SK-N-SH (cell line): Measurements from ENCODE around the gene LRTM2. TPM values are rescaled to one million over a fixed set of nuclear protein-coding genes. Genes with fewer than 3 reads are reported as not detected.

Experiments used
- CTCF ChIA-PET: fragments of 300-600, 350-600 bp; formaldehyde crosslinking; extraction: SDS; loops from one replicate; lab custom pipeline; 2021; lab: Yijun Ruan, JAX
- POLR2A ChIA-PET: fragments of 350-600 bp; sonication (Branson Sonifier 250); formaldehyde crosslinking; extraction: SDS; loops from one replicate; lab custom pipeline; 2020; ENCODE audit warnings: antibody characterized with exemption, inconsistent platforms; lab: Yijun Ruan, JAX
- DNase-seq: peaks from one replicate; pipeline ENCODE4 v3.0.0; 2012
- H2AFZ ChIP-seq: fragments of 200-600 bp; sonication (generic); 2 replicates; pipeline ENCODE4 v1.8.1; 2016; ENCODE audit warnings: antibody characterized with exemption, mild to moderate bottlenecking, low read depth
- H3F3A ChIP-seq: fragments of 200-600 bp; sonication (generic); replicated peaks from 2 replicates; pipeline ENCODE3; 2016; ENCODE audit warnings: antibody characterized with exemption, mild to moderate bottlenecking; ENCODE audit not compliant: insufficient read depth
- H3K27ac ChIP-seq, 2 experiments: fragments of 200-500 bp in 1 of 2; fragments of 200-600 bp in 1 of 2; sonication (Bioruptor generic) in 1 of 2; sonication (generic), shearing (Covaris generic) in 1 of 2; 2 replicates each; pipeline versions ENCODE4 v1.5.1 to v1.6.1; 2014 to 2016; ENCODE audit warnings: low read depth in 2 of 2, inconsistent platforms in 1 of 2, low read length in 1 of 2, mild to moderate bottlenecking in 1 of 2, mixed read lengths in 1 of 2
- H3K27me3 ChIP-seq: fragments of 200-600 bp; sonication (generic), shearing (Covaris generic); 2 replicates; pipeline ENCODE4 v1.6.1; 2016; ENCODE audit warnings: mixed run types; ENCODE audit not compliant: insufficient read depth
- H3K36me3 ChIP-seq, 2 experiments: fragments of 200-500 bp in 1 of 2; fragments of 200-600 bp in 1 of 2; sonication (Bioruptor generic) in 1 of 2; sonication (generic) in 1 of 2; replicated peaks in 1 of 2; 2 replicates each; pipeline versions ENCODE3 to v1.5.1; 2014 to 2016; ENCODE audit warnings: low read length in 1 of 2, mild to moderate bottlenecking in 1 of 2; ENCODE audit not compliant: insufficient read depth in 2 of 2, control insufficient read depth in 1 of 2
- H3K4me1 ChIP-seq, 2 experiments: fragments of 200-500 bp in 1 of 2; fragments of 200-600 bp in 1 of 2; sonication (Bioruptor generic) in 1 of 2; sonication (generic), shearing (Covaris generic) in 1 of 2; 2 replicates each; pipeline versions ENCODE4 v1.5.1 to v1.6.1; 2014 to 2016; ENCODE audit warnings: low read depth in 1 of 2, low read length in 1 of 2, mixed run types in 1 of 2; ENCODE audit not compliant: insufficient read depth in 2 of 2, control insufficient read depth in 1 of 2
- H3K4me2 ChIP-seq: fragments of 200-600 bp; sonication (generic), shearing (Covaris generic); 2 replicates; pipeline ENCODE4 v1.6.1; 2017; ENCODE audit warnings: mixed run types
- H3K4me3 ChIP-seq, 2 experiments: fragments of 200-500 bp in 1 of 2; fragments of 200-600 bp in 1 of 2; sonication (Bioruptor generic) in 1 of 2; sonication (generic), shearing (Covaris generic) in 1 of 2; 2 replicates each; pipeline versions ENCODE4 v1.5.1 to v1.8.1; 2014 to 2016; ENCODE audit warnings: low read depth in 2 of 2, inconsistent platforms in 1 of 2, low read length in 1 of 2, mild to moderate bottlenecking in 1 of 2, mixed read lengths in 1 of 2, moderate library complexity in 1 of 2
- H3K79me2 ChIP-seq: fragments of 200-600 bp; sonication (generic); 2 replicates; pipeline ENCODE4 v1.8.1; 2017; ENCODE audit warnings: mild to moderate bottlenecking; ENCODE audit not compliant: insufficient read depth
- H3K9ac ChIP-seq: fragments of 200-600 bp; sonication (generic); 2 replicates; pipeline ENCODE4 v1.6.1; 2017; ENCODE audit warnings: mixed run types
- H3K9me2 ChIP-seq: fragments of 200-600 bp; sonication (generic); 2 replicates; pipeline ENCODE4 v1.6.1; 2017; ENCODE audit warnings: mixed run types
- H3K9me3 ChIP-seq: fragments of 200-600 bp; sonication (generic); 2 replicates; pipeline ENCODE4 v1.6.1; 2017; ENCODE audit warnings: mixed run types, mild to moderate bottlenecking, moderate library complexity
- H4K20me1 ChIP-seq: fragments of 200-600 bp; sonication (generic); 2 replicates; pipeline ENCODE4 v1.6.1; 2017; ENCODE audit warnings: mild to moderate bottlenecking, mixed run types; ENCODE audit not compliant: insufficient read depth
- EZH2phosphoT487 ChIP-seq: fragments of 200-600 bp; sonication (generic); IDR thresholded peaks from 2 replicates; pipeline ENCODE4 v1.6.1; 2017; ENCODE audit warnings: low read depth, mixed run types, mild to moderate bottlenecking, antibody characterized with exemption, moderate library complexity, borderline replicate concordance
- FOSL2 ChIP-seq: IDR thresholded peaks from 2 replicates; pipeline ENCODE4 v1.4.0; 2012; ENCODE audit warnings: low read depth, mild to moderate bottlenecking, moderate library complexity, borderline replicate concordance
- GABPA ChIP-seq: IDR thresholded peaks from 2 replicates; pipeline ENCODE4 v1.4.0; 2012; ENCODE audit warnings: low read depth, mild to moderate bottlenecking
- IRF3 ChIP-seq: fragments of 150-350 bp; IDR thresholded peaks from 2 replicates; pipeline ENCODE4 v1.6.1; 2016; ENCODE audit warnings: mild to moderate bottlenecking, low read depth, low read length
- MAX ChIP-seq: IDR thresholded peaks from 2 replicates; pipeline ENCODE4 v1.4.0; 2012; ENCODE audit warnings: low read depth
- RAD21 ChIP-seq: IDR thresholded peaks from 2 replicates; pipeline ENCODE4 v1.6.1; 2012; ENCODE audit warnings: mild to moderate bottlenecking, low read length
- REST ChIP-seq: IDR thresholded peaks from 2 replicates; pipeline ENCODE4 v1.6.1; 2012; ENCODE audit warnings: mild to moderate bottlenecking, low read depth, low read length, moderate library complexity
- RXRA ChIP-seq: IDR thresholded peaks from 2 replicates; pipeline ENCODE4 v1.4.0; 2012; ENCODE audit warnings: low read depth, mild to moderate bottlenecking, borderline replicate concordance
- TCF12 ChIP-seq: IDR thresholded peaks from 2 replicates; pipeline ENCODE4 v1.4.0; 2012
- ZBTB33 ChIP-seq: IDR thresholded peaks from 2 replicates; pipeline ENCODE4 v1.4.0; 2012; ENCODE audit warnings: low read depth, borderline replicate concordance
- WGBS: methylation state at CpG from one replicate; pipeline ENCODE4 v1.1.6; 2017; ENCODE audit warnings: low lambda C conversion rate; 5-methylcytosine and 5-hydroxymethylcytosine counted together
- polyA plus RNA-seq, 3 experiments: library from polyadenylated mRNA; depleted of rRNA; stranded (reverse); fragments of >200 nt; gene quantifications; 2 replicates each; pipeline ENCODE4 v1.2.3, GENCODE V29; 2012

Gene LRTM2
- polyA plus RNA-seq, 1 of the 3 experiments (the other 2 are of a cell fraction): not detected

GRCh38 chr12:1869145-1869544 is 48.8 kb downstream of the LRTM2 start (continued):
- no peak for TF ChIP-seq ZBTB33

GRCh38 chr12:1870086-1870485 is 49.7 kb downstream of the LRTM2 start:
- H3K9me3 ChIP-seq: 0 out of 2 replicates have a peak, but pooled peaks cover 3% of the 10 kb centered on the region
- no peak overlapping the region for H3K27ac ChIP-seq
- H3K9me2 ChIP-seq: no peaks in the 10 kb centered on the region
- H3K4me1 ChIP-seq: peaks cover 0 to 4% of the 10 kb centered on the region in 2 experiments; a peak in 1 of 4 replicates
- H3K4me3 ChIP-seq: no peak overlapping the region
- H3F3A ChIP-seq: peaks cover 7% of the 10 kb centered on the region
- 54% methylated on average over 7 of the region's 7 CpGs for WGBS
- H3K27me3 ChIP-seq: peaks cover 18% of the 10 kb centered on the region; the same call in 1 of the 2 replicates
- ChIA-PET POLR2A (no interaction called here), CTCF (interaction anchor here (1.0 kb wide), 1 partner anchor 20 kb away, joined by 3 read pairs; no protein-coding TSS in a partner anchor)
- H3K4me2 ChIP-seq: no peak overlapping the region
- H3K36me3 ChIP-seq: no peaks in the 10 kb centered on the region
- H3K79me2 ChIP-seq: no peaks in the 10 kb centered on the region
- TF ChIP-seq RAD21: no peak
- no peaks in the 10 kb centered on the region for H4K20me1 ChIP-seq
- no peak overlapping the region for H3K9ac ChIP-seq
- no peak overlapping the region for H2AFZ ChIP-seq
- DNase-seq: no peak

GRCh38 chr12:1870998-1871917 is 50.9 kb downstream of the LRTM2 start:
- H3K9me2 ChIP-seq: no peaks in the 10 kb centered on the region
- ChIA-PET CTCF (no interaction called here), POLR2A (no interaction called here)
- H3K4me1 ChIP-seq: peaks cover 0 to 4% of the 10 kb centered on the region in 2 experiments; a peak in 1 of 4 replicates
- H3K27ac ChIP-seq: no peak overlapping the region
- no peaks in the 10 kb centered on the region for H3K36me3 ChIP-seq
- peaks cover 7% of the 10 kb centered on the region for H3F3A ChIP-seq
- WGBS: 49% methylated on average over 24 of the region's 24 CpGs
- no peak overlapping the region for H2AFZ ChIP-seq
- no peak overlapping the region for H3K4me2 ChIP-seq
- H3K9me3 ChIP-seq: 0 out of 2 replicates have a peak, but pooled peaks cover 3% of the 10 kb centered on the region
- no peaks in the 10 kb centered on the region for H3K79me2 ChIP-seq
- no peak for DNase-seq
- TF ChIP-seq GABPA: no peak
- TF ChIP-seq EZH2phosphoT487: no peak
- no peak for TF ChIP-seq RXRA
- no peak for TF ChIP-seq FOSL2
- TF ChIP-seq IRF3: no peak
- no peak for TF ChIP-seq REST
- TF ChIP-seq MAX: no peak
- TF ChIP-seq TCF12: no peak
- H3K4me3 ChIP-seq: no peak overlapping the region
- H3K9ac ChIP-seq: no peak overlapping the region
- no peaks in the 10 kb centered on the region for H4K20me1 ChIP-seq
- peaks cover 23% of the 10 kb centered on the region; the same call in 1 of the 2 replicates for H3K27me3 ChIP-seq
